Activated gamma-delta T cell treated with Interleukin-2 at 50 U/mL for 16 hours (primary cell): ENCODE measurements around the gene ZDHHC8.

Experiments
- DNase-seq: peaks from one replicate; pipeline ENCODE4 v3.0.0-alpha.2; 2020

ZDHHC8 gene

GRCh38 chr22:20099099-20099711, 32.4 kb upstream of the ZDHHC8 start:
- DNase-seq = no peak

- no peak for DNase-seq
Observed at GRCh38 chr22:20101638-20102037, 30.0 kb upstream of the ZDHHC8 start.

- DNase-seq = no peak
Observed at GRCh38 chr22:20102203-20102780, 29.3 kb upstream of the ZDHHC8 start.

- DNase-seq = no peak
Observed at GRCh38 chr22:20105456-20106204, 26.0 kb upstream of the ZDHHC8 start.

- no peak for DNase-seq
Observed at GRCh38 chr22:20106205-20106848, 25.3 kb upstream of the ZDHHC8 start.

GRCh38 chr22:20106849-20107237, 24.8 kb upstream of the ZDHHC8 start:
- no peak for DNase-seq

- no peak for DNase-seq
Observed at GRCh38 chr22:20107471-20107901, 24.1 kb upstream of the ZDHHC8 start.

GRCh38 chr22:20107951-20108756, 23.4 kb upstream of the ZDHHC8 start:
- no peak for DNase-seq

- no peak for DNase-seq
Observed at GRCh38 chr22:20108757-20109230, 22.8 kb upstream of the ZDHHC8 start.

- no peak for DNase-seq
Observed at GRCh38 chr22:20109411-20110358, 21.9 kb upstream of the ZDHHC8 start.

- no peak for DNase-seq
Observed at GRCh38 chr22:20110359-20110985, 21.1 kb upstream of the ZDHHC8 start.

- DNase-seq = peak; percentile 37
Observed at GRCh38 chr22:20111045-20111688, 20.4 kb upstream of the ZDHHC8 start.

GRCh38 chr22:20111689-20112622, 19.6 kb upstream of the ZDHHC8 start:
- DNase-seq = no peak

- no peak for DNase-seq
Observed at GRCh38 chr22:20112623-20113511, 18.7 kb upstream of the ZDHHC8 start.

- no peak for DNase-seq
Observed at GRCh38 chr22:20113551-20114310, 17.9 kb upstream of the ZDHHC8 start.

- no peak for DNase-seq
Observed at GRCh38 chr22:20114506-20115475, 16.8 kb upstream of the ZDHHC8 start.
